ENCODE results near the gene ATG10.
"Not testable (repeated sequence)": the region's sequence is repeated elsewhere in the genome, so short reads cannot be mapped to it uniquely, and the experiment has no call there.

The ATG10 gene

GRCh38 chr5:82057051-82057450 lies 85.2 kb downstream of the ATG10 start:
- H3K4me3 ChIP-seq (ENCODE audit: low read length): no peak overlapping the region
- TF ChIP-seq ZNF274 (IDR thresholded peaks at IDR 0.05; ENCODE audit: low read depth, low read length): no peak

- no peak for TF ChIP-seq ZNF274 (IDR thresholded peaks at IDR 0.05; ENCODE audit: low read depth, low read length)
- H3K4me3 ChIP-seq (ENCODE audit: low read length): no peak overlapping the region
Measured at GRCh38 chr5:82058710-82059109, 86.9 kb downstream of the ATG10 start.

DNA sequence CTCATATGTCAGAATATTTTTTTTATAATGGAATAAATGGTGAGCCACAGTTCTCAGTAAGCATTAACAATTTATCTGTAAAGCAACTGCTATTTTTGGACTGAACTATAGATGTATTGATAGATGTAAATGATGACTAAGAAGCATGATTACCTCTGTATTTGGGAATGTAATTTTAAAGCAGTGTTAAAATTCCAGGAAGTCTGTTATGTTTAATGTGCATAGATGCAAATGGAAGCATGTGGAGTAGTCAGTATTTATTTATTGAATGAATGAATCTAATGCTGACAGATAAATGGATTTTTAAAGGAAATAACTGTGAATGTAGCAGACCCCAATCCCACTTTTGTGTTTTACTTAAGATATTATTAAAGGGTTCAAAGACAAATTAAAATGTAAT lies 95.0 kb downstream of the ATG10 start:
- H3K4me3 ChIP-seq (ENCODE audit: low read length): no peak overlapping the region
- no peak for TF ChIP-seq ZNF274 (IDR thresholded peaks at IDR 0.05; ENCODE audit: low read depth, low read length)

DNA sequence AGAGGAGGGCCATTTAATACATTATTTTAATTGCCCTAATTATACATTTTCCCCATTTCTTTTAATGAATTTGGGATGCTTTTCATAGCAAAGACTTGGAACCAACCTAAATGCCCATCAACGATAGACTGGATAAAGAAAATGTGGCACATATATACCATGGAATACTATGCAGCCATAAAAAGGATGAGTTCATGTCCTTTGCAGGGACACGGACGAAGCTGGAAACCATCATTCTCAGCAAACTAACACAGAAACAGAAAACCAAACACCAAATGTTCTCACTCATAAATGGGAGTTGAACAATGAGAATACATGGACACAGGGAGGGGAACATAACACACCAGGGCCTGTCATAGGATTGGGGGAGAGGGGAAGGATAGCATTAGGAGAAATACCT lies 96.2 kb downstream of the ATG10 start:
- H3K4me3 ChIP-seq (ENCODE audit: low read length): not testable (repeated sequence)

DNA sequence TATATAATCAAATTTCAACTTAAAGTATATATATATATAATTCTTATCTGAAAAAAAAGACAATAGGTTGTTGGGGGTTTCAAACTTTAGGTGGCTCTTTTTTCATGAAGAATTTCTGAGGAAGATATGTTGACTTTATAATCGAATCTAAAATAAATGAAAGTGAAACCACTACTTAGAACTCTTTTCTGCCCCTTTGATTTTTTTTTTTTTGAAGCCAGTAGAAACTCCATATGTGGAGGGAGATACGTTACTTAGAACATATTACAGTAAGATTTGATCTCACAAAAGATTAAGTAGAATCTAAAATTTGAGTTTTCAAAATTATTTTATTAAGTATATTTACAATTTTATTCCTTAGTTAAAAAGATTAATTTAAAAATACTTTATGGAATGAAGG lies 96.9 kb downstream of the ATG10 start:
- H3K4me3 ChIP-seq (ENCODE audit: low read length): no peak overlapping the region
- no peak for TF ChIP-seq ZNF274 (IDR thresholded peaks at IDR 0.05; ENCODE audit: low read depth, low read length)

- H3K4me3 ChIP-seq (ENCODE audit: low read length): no peak overlapping the region
- TF ChIP-seq ZNF274 (IDR thresholded peaks at IDR 0.05; ENCODE audit: low read depth, low read length): no peak
Measured at GRCh38 chr5:82072138-82072537, 100.3 kb downstream of the ATG10 start.

- no peak for TF ChIP-seq ZNF274 (IDR thresholded peaks at IDR 0.05; ENCODE audit: low read depth, low read length)
- H3K4me3 ChIP-seq (ENCODE audit: low read length): no peak overlapping the region
Measured at GRCh38 chr5:82073179-82073578, 101.4 kb downstream of the ATG10 start.

- no peak for TF ChIP-seq ZNF274 (IDR thresholded peaks at IDR 0.05; ENCODE audit: low read depth, low read length)
- H3K4me3 ChIP-seq (ENCODE audit: low read length): no peak overlapping the region
Measured at GRCh38 chr5:82074950-82075349, 103.1 kb downstream of the ATG10 start.

GRCh38 chr5:82077496-82077895 lies 105.7 kb downstream of the ATG10 start:
- TF ChIP-seq ZNF274 (IDR thresholded peaks at IDR 0.05; ENCODE audit: low read depth, low read length): no peak
- no peak overlapping the region for H3K4me3 ChIP-seq (ENCODE audit: low read length)

GRCh38 chr5:82091617-82092016 lies 119.8 kb downstream of the ATG10 start:
- no peak for TF ChIP-seq ZNF274 (IDR thresholded peaks at IDR 0.05; ENCODE audit: low read depth, low read length)
- no peak overlapping the region for H3K4me3 ChIP-seq (ENCODE audit: low read length)

GRCh38 chr5:82095536-82095935 lies 123.7 kb downstream of the ATG10 start:
- no peak overlapping the region for H3K4me3 ChIP-seq (ENCODE audit: low read length)
- TF ChIP-seq ZNF274 (IDR thresholded peaks at IDR 0.05; ENCODE audit: low read depth, low read length): no peak

- no peak overlapping the region for H3K4me3 ChIP-seq (ENCODE audit: low read length)
- no peak for TF ChIP-seq ZNF274 (IDR thresholded peaks at IDR 0.05; ENCODE audit: low read depth, low read length)
Measured at GRCh38 chr5:82096249-82096648, 124.4 kb downstream of the ATG10 start.

DNA sequence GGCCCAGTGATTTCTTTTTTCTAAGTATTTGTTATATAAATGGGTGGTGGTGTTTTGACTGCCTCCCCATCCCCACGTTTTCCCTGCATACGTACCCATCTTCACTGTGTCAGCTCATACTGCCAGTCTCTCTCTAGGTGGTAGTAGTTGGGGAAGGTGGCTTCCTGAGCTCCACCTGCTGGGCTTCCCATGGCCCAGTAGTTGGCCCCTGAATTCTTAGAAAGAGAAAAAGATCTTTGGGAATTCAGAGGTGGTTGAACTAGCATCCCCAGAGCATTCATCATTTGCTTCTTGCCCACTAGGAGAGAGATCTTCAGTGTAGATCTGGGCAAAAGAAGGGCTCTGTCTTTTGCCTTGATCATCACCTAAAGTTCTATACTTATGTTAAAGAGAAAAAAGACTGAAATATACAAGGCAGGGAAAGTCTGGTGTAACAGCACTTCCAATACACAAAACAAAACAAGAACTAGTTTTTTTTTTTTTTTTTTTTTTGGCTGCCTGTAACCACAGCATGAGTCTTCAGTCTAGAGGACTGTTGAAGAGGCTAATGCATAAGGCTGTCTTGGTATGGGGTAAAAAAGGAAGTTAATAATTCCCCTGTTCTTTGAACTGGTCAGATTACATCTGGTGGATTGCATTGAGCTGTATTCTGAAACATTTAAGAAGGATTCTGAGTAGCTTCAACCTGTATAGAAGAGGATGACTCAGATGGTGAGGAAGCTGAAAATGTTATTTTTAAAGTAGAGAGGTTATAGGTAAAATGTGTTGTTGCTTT lies 128.7 kb downstream of the ATG10 start:
- no peak for TF ChIP-seq ZNF274 (IDR thresholded peaks at IDR 0.05; ENCODE audit: low read depth, low read length)
- peak overlapping the region; percentile 8; the same call in 1 of the 2 replicates for H3K4me3 ChIP-seq (ENCODE audit: low read length)

DNA sequence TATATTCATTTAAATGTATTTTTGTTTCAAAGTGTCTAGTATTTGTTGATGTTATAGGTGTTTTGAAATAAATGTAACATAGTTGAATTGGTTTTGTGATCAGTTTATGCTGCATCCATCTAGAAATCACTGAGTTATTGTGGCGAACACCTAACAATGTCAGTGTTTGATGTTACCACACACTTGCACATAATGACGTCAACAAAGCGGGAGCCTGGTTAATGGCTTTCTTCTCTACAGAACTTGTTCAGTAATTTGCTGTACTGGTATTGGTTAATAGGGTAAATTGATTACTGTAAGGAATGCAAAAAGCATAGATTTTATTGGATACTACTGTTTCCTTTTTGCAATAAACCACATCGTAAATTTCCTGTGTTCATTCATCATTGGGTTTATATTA lies 133.0 kb downstream of the ATG10 start:
- no peak for TF ChIP-seq ZNF274 (IDR thresholded peaks at IDR 0.05; ENCODE audit: low read depth, low read length)
- no peak overlapping the region for H3K4me3 ChIP-seq (ENCODE audit: low read length)

- no peak for TF ChIP-seq ZNF274 (IDR thresholded peaks at IDR 0.05; ENCODE audit: low read depth, low read length)
Measured at GRCh38 chr5:82105457-82105856, 133.6 kb downstream of the ATG10 start.

DNA sequence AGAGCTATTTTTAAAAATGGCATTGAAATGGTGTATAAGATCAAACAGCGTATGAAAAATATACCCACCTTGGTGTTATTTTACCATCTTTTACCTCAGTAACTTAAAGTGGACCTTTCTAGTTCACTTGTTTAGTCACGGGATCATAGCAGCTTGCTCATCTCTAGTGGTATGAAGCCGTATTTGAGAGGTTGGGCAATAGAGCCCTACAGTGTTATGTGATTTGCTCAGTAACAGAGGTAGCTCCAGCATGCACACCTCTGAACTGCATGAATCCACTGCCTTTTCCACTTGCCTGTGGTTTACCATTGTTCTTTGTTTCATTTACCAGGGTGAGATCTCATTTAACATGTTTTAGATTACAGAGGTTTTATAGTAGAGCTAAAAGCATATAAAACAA lies 134.4 kb downstream of the ATG10 start:
- TF ChIP-seq ZNF274 (IDR thresholded peaks at IDR 0.05; ENCODE audit: low read depth, low read length): no peak
- no peak overlapping the region for H3K4me3 ChIP-seq (ENCODE audit: low read length)

More at GRCh38 chr5:82105457-82105856, 133.6 kb downstream of the ATG10 start:
- no peak overlapping the region for H3K4me3 ChIP-seq (ENCODE audit: low read length)
